ENCODE results near the gene OXSM.

Gene OXSM

GRCh38 chr3:25781145-25781757 lies 8.6 kb upstream of the OXSM start:
- no peaks in the 10 kb centered on the region for H3K4me1 ChIP-seq (ENCODE audit: control insufficient read depth, insufficient read depth, low read length)
- H3K27me3 ChIP-seq (ENCODE audit: control insufficient read depth, insufficient read depth, low read length), result no peaks in the 10 kb centered on the region
- no peak overlapping the region for H3K27ac ChIP-seq (ENCODE audit: low read length)
- no peak overlapping the region for H3K4me3 ChIP-seq (ENCODE audit: low read length)
- H3K36me3 ChIP-seq (ENCODE audit: control insufficient read depth, insufficient read depth, low read length), result peaks cover 4% of the 10 kb centered on the region; the same call in 1 of the 2 replicates
- no peaks in the 10 kb centered on the region for H3K9me3 ChIP-seq (ENCODE audit: control insufficient read depth, insufficient read depth, low read length)
- no peak for DNase-seq (ENCODE audit: low read depth, low spot score)
- no CpG with 5 or more reads among the region's 11 CpGs for WGBS (ENCODE audit: insufficient coverage, insufficient read length)

- H3K4me3 ChIP-seq (ENCODE audit: low read length), result no peak overlapping the region
- H3K27ac ChIP-seq (ENCODE audit: low read length), result no peak overlapping the region
- WGBS (ENCODE audit: insufficient coverage, insufficient read length), result no CpG with 5 or more reads among the region's 3 CpGs
- H3K4me1 ChIP-seq (ENCODE audit: control insufficient read depth, insufficient read depth, low read length), result no peaks in the 10 kb centered on the region
- H3K36me3 ChIP-seq (ENCODE audit: control insufficient read depth, insufficient read depth, low read length), result peaks cover 4% of the 10 kb centered on the region; the same call in 1 of the 2 replicates
- no peaks in the 10 kb centered on the region for H3K9me3 ChIP-seq (ENCODE audit: control insufficient read depth, insufficient read depth, low read length)
- no peaks in the 10 kb centered on the region for H3K27me3 ChIP-seq (ENCODE audit: control insufficient read depth, insufficient read depth, low read length)
- no peak for DNase-seq (ENCODE audit: low read depth, low spot score)
Measured at GRCh38 chr3:25781758-25782594, 7.9 kb upstream of the OXSM start.

GRCh38 chr3:25782636-25782937 lies 7.3 kb upstream of the OXSM start:
- peak overlapping the region; percentile 95 for H3K4me3 ChIP-seq (ENCODE audit: low read length)
- H3K27ac ChIP-seq (ENCODE audit: low read length), result no peak overlapping the region
- no peaks in the 10 kb centered on the region for H3K27me3 ChIP-seq (ENCODE audit: control insufficient read depth, insufficient read depth, low read length)
- no peak for DNase-seq (ENCODE audit: low read depth, low spot score)
- H3K4me1 ChIP-seq (ENCODE audit: control insufficient read depth, insufficient read depth, low read length), result no peaks in the 10 kb centered on the region
- no CpG with 5 or more reads among the region's 14 CpGs for WGBS (ENCODE audit: insufficient coverage, insufficient read length)
- no peaks in the 10 kb centered on the region for H3K9me3 ChIP-seq (ENCODE audit: control insufficient read depth, insufficient read depth, low read length)
- H3K36me3 ChIP-seq (ENCODE audit: control insufficient read depth, insufficient read depth, low read length), result peaks cover 1% of the 10 kb centered on the region; the same call in 1 of the 2 replicates

- H3K27me3 ChIP-seq (ENCODE audit: control insufficient read depth, insufficient read depth, low read length), result no peaks in the 10 kb centered on the region
- H3K36me3 ChIP-seq (ENCODE audit: control insufficient read depth, insufficient read depth, low read length), result no peaks in the 10 kb centered on the region
- WGBS (ENCODE audit: insufficient coverage, insufficient read length), result no CpG with 5 or more reads among the region's 72 CpGs
- no peaks in the 10 kb centered on the region for H3K9me3 ChIP-seq (ENCODE audit: control insufficient read depth, insufficient read depth, low read length)
- no peak within 1 kb of the TSS for H3K27ac ChIP-seq (ENCODE audit: low read length)
- peak within 1 kb of the TSS; percentile 95 for H3K4me3 ChIP-seq (ENCODE audit: low read length)
- no peaks in the 10 kb centered on the region for H3K4me1 ChIP-seq (ENCODE audit: control insufficient read depth, insufficient read depth, low read length)
- DNase-seq (ENCODE audit: low read depth, low spot score), result peak; percentile 22
Measured at GRCh38 chr3:25782938-25783660, 6.8 kb upstream of the OXSM start, which contains the start of gene NGLY1. TSS of gene NGLY1 (minus strand) at chr3:25783443. CDS start at chr3:25783390, 53 bp downstream.

GRCh38 chr3:25783661-25784512 lies 6.0 kb upstream of the OXSM start:
- Histone ChIP-seq H3K27ac (ENCODE audit: low read length) (no peak overlapping the region), H3K36me3 (ENCODE audit: control insufficient read depth, insufficient read depth, low read length) (no peaks in the 10 kb centered on the region), H3K4me3 (ENCODE audit: low read length) (peak overlapping the region; percentile 64), H3K4me1 (ENCODE audit: control insufficient read depth, insufficient read depth, low read length) (no peaks in the 10 kb centered on the region), H3K27me3 (ENCODE audit: control insufficient read depth, insufficient read depth, low read length) (no peaks in the 10 kb centered on the region), H3K9me3 (ENCODE audit: control insufficient read depth, insufficient read depth, low read length) (no peaks in the 10 kb centered on the region)
- DNase-seq (ENCODE audit: low read depth, low spot score), result peak; percentile 27
- WGBS (ENCODE audit: insufficient coverage, insufficient read length), result no CpG with 5 or more reads among the region's 34 CpGs

GRCh38 chr3:25784971-25785370 lies 4.9 kb upstream of the OXSM start:
- Histone ChIP-seq H3K36me3 (ENCODE audit: control insufficient read depth, insufficient read depth, low read length) (no peaks in the 10 kb centered on the region), H3K4me1 (ENCODE audit: control insufficient read depth, insufficient read depth, low read length) (no peaks in the 10 kb centered on the region), H3K4me3 (ENCODE audit: low read length) (no peak overlapping the region), H3K9me3 (ENCODE audit: control insufficient read depth, insufficient read depth, low read length) (no peaks in the 10 kb centered on the region), H3K27me3 (ENCODE audit: control insufficient read depth, insufficient read depth, low read length) (no peaks in the 10 kb centered on the region), H3K27ac (ENCODE audit: low read length) (no peak overlapping the region)
- WGBS (ENCODE audit: insufficient coverage, insufficient read length), result no CpG with 5 or more reads among the region's 1 CpG
- no peak for DNase-seq (ENCODE audit: low read depth, low spot score)

GRCh38 chr3:25785826-25786225 lies 4.1 kb upstream of the OXSM start:
- no CpG with 5 or more reads among the region's 3 CpGs for WGBS (ENCODE audit: insufficient coverage, insufficient read length)
- DNase-seq (ENCODE audit: low read depth, low spot score), result no peak
- Histone ChIP-seq H3K4me1 (ENCODE audit: control insufficient read depth, insufficient read depth, low read length) (no peaks in the 10 kb centered on the region; the same call in 1 of the 2 replicates), H3K27ac (ENCODE audit: low read length) (no peak overlapping the region), H3K36me3 (ENCODE audit: control insufficient read depth, insufficient read depth, low read length) (no peaks in the 10 kb centered on the region), H3K27me3 (ENCODE audit: control insufficient read depth, insufficient read depth, low read length) (no peaks in the 10 kb centered on the region), H3K9me3 (ENCODE audit: control insufficient read depth, insufficient read depth, low read length) (no peaks in the 10 kb centered on the region), H3K4me3 (ENCODE audit: low read length) (no peak overlapping the region)

GRCh38 chr3:25787689-25788088 lies 2.2 kb upstream of the OXSM start:
- Histone ChIP-seq H3K27ac (ENCODE audit: low read length) (no peak overlapping the region), H3K9me3 (ENCODE audit: control insufficient read depth, insufficient read depth, low read length) (no peaks in the 10 kb centered on the region), H3K36me3 (ENCODE audit: control insufficient read depth, insufficient read depth, low read length) (no peaks in the 10 kb centered on the region), H3K27me3 (ENCODE audit: control insufficient read depth, insufficient read depth, low read length) (no peaks in the 10 kb centered on the region), H3K4me1 (ENCODE audit: control insufficient read depth, insufficient read depth, low read length) (no peaks in the 10 kb centered on the region; the same call in 1 of the 2 replicates), H3K4me3 (ENCODE audit: low read length) (no peak overlapping the region)
- DNase-seq (ENCODE audit: low read depth, low spot score), result no peak
- no CpG with 5 or more reads among the region's 3 CpGs for WGBS (ENCODE audit: insufficient coverage, insufficient read length)

GRCh38 chr3:25789209-25789595 lies 688 bp upstream of the OXSM start:
- no peak overlapping the region for H3K27ac ChIP-seq (ENCODE audit: low read length)
- no peaks in the 10 kb centered on the region for H3K36me3 ChIP-seq (ENCODE audit: control insufficient read depth, insufficient read depth, low read length)
- no CpG with 5 or more reads among the region's 2 CpGs for WGBS (ENCODE audit: insufficient coverage, insufficient read length)
- no peaks in the 10 kb centered on the region for H3K9me3 ChIP-seq (ENCODE audit: control insufficient read depth, insufficient read depth, low read length)
- H3K4me3 ChIP-seq (ENCODE audit: low read length), result peak overlapping the region; percentile 39; the same call in 1 of the 2 replicates
- DNase-seq (ENCODE audit: low read depth, low spot score), result no peak
- H3K27me3 ChIP-seq (ENCODE audit: control insufficient read depth, insufficient read depth, low read length), result no peaks in the 10 kb centered on the region
- H3K4me1 ChIP-seq (ENCODE audit: control insufficient read depth, insufficient read depth, low read length), result no peaks in the 10 kb centered on the region; the same call in 1 of the 2 replicates

- WGBS (ENCODE audit: insufficient coverage, insufficient read length), result no CpG with 5 or more reads among the region's 3 CpGs
- Histone ChIP-seq H3K27me3 (ENCODE audit: control insufficient read depth, insufficient read depth, low read length) (no peaks in the 10 kb centered on the region), H3K27ac (ENCODE audit: low read length) (no peak overlapping the region), H3K36me3 (ENCODE audit: control insufficient read depth, insufficient read depth, low read length) (no peaks in the 10 kb centered on the region), H3K4me3 (ENCODE audit: low read length) (no peak overlapping the region), H3K9me3 (ENCODE audit: control insufficient read depth, insufficient read depth, low read length) (no peaks in the 10 kb centered on the region), H3K4me1 (ENCODE audit: control insufficient read depth, insufficient read depth, low read length) (no peaks in the 10 kb centered on the region)
- no peak for DNase-seq (ENCODE audit: low read depth, low spot score)
Measured at GRCh38 chr3:25801786-25802185, 11.9 kb downstream of the OXSM start.

Data from iPS DF 6.9 (cell line).